PC-3 (cell line): ENCODE measurements around the gene SPESP1. TPM values are rescaled to one million over a fixed set of nuclear protein-coding genes. Genes with fewer than 3 reads are reported as not detected.

Experiments
- ATAC-seq: fragments of 200-7000 bp; cut with Tn5 transposase; 2 replicates; pipeline ENCODE4 v1.9.1; 2020; ENCODE audit warnings: mild to moderate bottlenecking, moderate library complexity
- BruUV-seq: library from RNA; stranded (reverse); fragments of 400-500 nt; replicated peaks from 2 replicates; lab custom pipeline; 2021; lab: Mats Ljungman, UMichigan
- CTCF ChIA-PET: fragments of 300-600 bp; sonication (Branson Sonifier 250); formaldehyde crosslinking; loops from one replicate; lab custom pipeline; 2022; ENCODE audit warnings: antibody characterized with exemption; lab: Charles Lee
- POLR2A ChIA-PET: fragments of 300-600 bp; sonication (Branson Sonifier 250); formaldehyde crosslinking; loops from one replicate; lab custom pipeline; 2022; ENCODE audit warnings: antibody characterized with exemption; ENCODE audit not compliant: unreplicated experiment; lab: Charles Lee
- DNase-seq: peaks from one replicate; pipeline ENCODE4 v3.0.0-alpha.2; 2015
- H2AFZ ChIP-seq: fragments of 300-600 bp; sonication (generic); 2 replicates; pipeline ENCODE4 v1.6.0; 2016; ENCODE audit warnings: antibody characterized with exemption, low read length
- H3F3A ChIP-seq: fragments of 300-600 bp; sonication (generic); one replicate; pipeline ENCODE4 v1.6.0; 2017; ENCODE audit warnings: antibody characterized with exemption, low read length, control low read depth, mild to moderate bottlenecking; ENCODE audit not compliant: unreplicated experiment
- H3K27ac ChIP-seq: fragments of 300-600 bp; sonication (generic); 2 replicates; pipeline ENCODE4 v1.5.1; 2016; ENCODE audit warnings: mild to moderate bottlenecking, low read length
- H3K27me3 ChIP-seq: fragments of 300-600 bp; sonication (generic); 2 replicates; pipeline ENCODE4 v1.6.1; 2016; ENCODE audit warnings: low read length, mixed read lengths
- H3K36me3 ChIP-seq: fragments of 300-600 bp; sonication (generic); 2 replicates; pipeline ENCODE4 v1.6.1; 2016; ENCODE audit warnings: low read depth, mixed run types, low read length, mixed read lengths
- H3K4me1 ChIP-seq: fragments of 300-600 bp; sonication (generic); 2 replicates; pipeline ENCODE4 v1.5.1; 2016; ENCODE audit warnings: low read length; ENCODE audit not compliant: insufficient read depth
- H3K4me2 ChIP-seq: fragments of 300-600 bp; sonication (generic); 2 replicates; pipeline ENCODE4 v1.6.0; 2016; ENCODE audit warnings: low read length
- H3K4me3 ChIP-seq: fragments of 300-600 bp; sonication (generic); 2 replicates; pipeline ENCODE4 v1.5.1; 2016; ENCODE audit warnings: mild to moderate bottlenecking, low read length, mixed read lengths
- H3K79me2 ChIP-seq: fragments of 300-600 bp; sonication (generic); 2 replicates; pipeline ENCODE4 v1.6.1; 2017; ENCODE audit warnings: low read length, mixed read lengths
- H3K9ac ChIP-seq: fragments of 300-600 bp; sonication (generic); 2 replicates; pipeline ENCODE4 v1.6.0; 2016; ENCODE audit warnings: mild to moderate bottlenecking, low read length
- H3K9me2 ChIP-seq: fragments of 300-600 bp; sonication (generic); replicated peaks from 2 replicates; pipeline ENCODE4 v1.6.1; 2016; ENCODE audit warnings: mixed run types, low read length, mixed read lengths
- H3K9me3 ChIP-seq: fragments of 300-600 bp; sonication (generic); 2 replicates; pipeline ENCODE4 v1.6.1; 2016; ENCODE audit warnings: low read length, mixed read lengths
- H4K20me1 ChIP-seq: fragments of 300-600 bp; sonication (generic); 2 replicates; pipeline ENCODE4 v1.6.1; 2016; ENCODE audit warnings: low read length, mixed read lengths
- CTCF ChIP-seq: fragments of 300-600 bp; sonication (generic); conservative IDR thresholded peaks from 2 replicates; pipeline ENCODE4 v1.5.1; 2017; ENCODE audit warnings: antibody characterized with exemption, low read depth, mild to moderate bottlenecking, low read length
- EZH2 ChIP-seq: fragments of 300-600 bp; sonication (generic); IDR thresholded peaks from one replicate; pipeline ENCODE4 v1.6.1; 2017; ENCODE audit warnings: antibody characterized with exemption, mild to moderate bottlenecking, low read length; ENCODE audit not compliant: unreplicated experiment
- EZH2phosphoT487 ChIP-seq: fragments of 300-600 bp; sonication (generic); IDR thresholded peaks from 2 replicates; pipeline ENCODE4 v1.6.1; 2018; ENCODE audit warnings: mild to moderate bottlenecking, antibody characterized with exemption, low read length, borderline replicate concordance
- intact Hi-C: fragments of 100-400 bp; cut with micrococcal nuclease; formaldehyde crosslinking; loops from 2 replicates; pipeline ENCODE4 v1.9.0; 2023
- total RNA-seq: library from RNA; depleted of rRNA; stranded (reverse); fragments of >200 nt; gene quantifications from 2 replicates; pipeline ENCODE4 v1.2.3, GENCODE V29; 2014

Gene SPESP1
- total RNA-seq, 1 experiment from 2014 or later = not detected

GRCh38 chr15:68979006-68979405 is 48.7 kb downstream of the SPESP1 start:
- Histone ChIP-seq H3F3A (no peaks in the 10 kb centered on the region), H3K36me3 (no peaks in the 10 kb centered on the region), H3K4me3 (no peak overlapping the region), H4K20me1 (no peaks in the 10 kb centered on the region), H2AFZ (no peak overlapping the region), H3K9me3 (no peaks in the 10 kb centered on the region), H3K4me1 (no peaks in the 10 kb centered on the region), H3K9me2 (no peaks in the 10 kb centered on the region), H3K27me3 (no peaks in the 10 kb centered on the region), H3K4me2 (no peak overlapping the region), H3K9ac (no peak overlapping the region), H3K79me2 (no peaks in the 10 kb centered on the region), H3K27ac (no peak overlapping the region)
- DNase-seq (no peak), ATAC-seq (no peak)
- no TSS peak for BruUV-seq
- ChIA-PET CTCF (no interaction called here), POLR2A (no interaction called here)
- TF ChIP-seq EZH2phosphoT487 = no peak
- TF ChIP-seq CTCF = no peak
- no peak for TF ChIP-seq EZH2
- intact Hi-C loops = no loop called here

GRCh38 chr15:68979816-68980215 is 49.5 kb downstream of the SPESP1 start:
- no peaks in the 10 kb centered on the region for H3K36me3 ChIP-seq
- H4K20me1 ChIP-seq = no peaks in the 10 kb centered on the region
- no peak overlapping the region for H3K27ac ChIP-seq
- no peaks in the 10 kb centered on the region for H3K4me1 ChIP-seq
- no peak for ATAC-seq
- POLR2A ChIA-PET = no interaction called here
- H3K9me3 ChIP-seq = no peaks in the 10 kb centered on the region
- DNase-seq = no peak
- no peaks in the 10 kb centered on the region for H3F3A ChIP-seq
- no peak overlapping the region for H3K9ac ChIP-seq
- CTCF ChIA-PET = no interaction called here
- H3K4me2 ChIP-seq = no peak overlapping the region
- intact Hi-C loops = no loop called here
- no peak overlapping the region for H3K4me3 ChIP-seq
- no peaks in the 10 kb centered on the region for H3K27me3 ChIP-seq
- no peaks in the 10 kb centered on the region for H3K79me2 ChIP-seq
- no peaks in the 10 kb centered on the region for H3K9me2 ChIP-seq
- H2AFZ ChIP-seq = no peak overlapping the region
- TF ChIP-seq EZH2 = no peak
- TF ChIP-seq CTCF = no peak
- TF ChIP-seq EZH2phosphoT487 = no peak
- BruUV-seq = no TSS peak

- POLR2A ChIA-PET = no interaction called here
Observed at GRCh38 chr15:68980786-68981185, 50.5 kb downstream of the SPESP1 start.

More at GRCh38 chr15:68980786-68981185, 50.5 kb downstream of the SPESP1 start:
- Histone ChIP-seq H3K27ac (no peak overlapping the region), H3K27me3 (no peaks in the 10 kb centered on the region), H3K4me1 (no peaks in the 10 kb centered on the region), H3K9me2 (no peaks in the 10 kb centered on the region), H3K4me2 (no peak overlapping the region), H4K20me1 (no peaks in the 10 kb centered on the region), H3K79me2 (no peaks in the 10 kb centered on the region), H3K9ac (no peak overlapping the region), H3F3A (no peaks in the 10 kb centered on the region), H3K4me3 (no peak overlapping the region), H2AFZ (no peak overlapping the region), H3K9me3 (no peaks in the 10 kb centered on the region), H3K36me3 (no peaks in the 10 kb centered on the region)
- DNase-seq = no peak
- TF ChIP-seq EZH2phosphoT487 = no peak
- no peak for TF ChIP-seq CTCF
- TF ChIP-seq EZH2 = no peak
- CTCF ChIA-PET = no interaction called here
- intact Hi-C loops = no loop called here
- ATAC-seq = no peak
- no TSS peak for BruUV-seq
